GM15510 (cell line): ENCODE data around the gene PNMA8A.

ENCODE experiments used
- POLR2A ChIP-seq: IDR thresholded peaks from 3 replicates; pipeline ENCODE4 v1.6.1; 2011; ENCODE audit warnings: borderline replicate concordance; ENCODE audit not compliant: insufficient read length; ENCODE audit errors: extremely low read depth

Gene PNMA8A

GRCh38 chr19:46460055-46460454, 11.3 kb downstream of the PNMA8A start:
- TF ChIP-seq POLR2A: no peak

- TF ChIP-seq POLR2A: no peak
Observed at GRCh38 chr19:46456930-46457329, 14.4 kb downstream of the PNMA8A start.

GRCh38 chr19:46454244-46454643, 17.1 kb downstream of the PNMA8A start:
- TF ChIP-seq POLR2A: no peak

- no peak for TF ChIP-seq POLR2A
Observed at GRCh38 chr19:46453661-46454060, 17.7 kb downstream of the PNMA8A start.

- no peak for TF ChIP-seq POLR2A
Observed at GRCh38 chr19:46452186-46452585, 19.2 kb downstream of the PNMA8A start.

GRCh38 chr19:46451352-46451751, 20.0 kb downstream of the PNMA8A start:
- no peak for TF ChIP-seq POLR2A

GRCh38 chr19:46450737-46451136, 20.6 kb downstream of the PNMA8A start:
- no peak for TF ChIP-seq POLR2A

- no peak for TF ChIP-seq POLR2A
Observed at GRCh38 chr19:46449228-46449627, 22.1 kb downstream of the PNMA8A start.

GRCh38 chr19:46448601-46449000, 22.8 kb downstream of the PNMA8A start:
- TF ChIP-seq POLR2A: no peak

GRCh38 chr19:46447824-46448223, 23.5 kb downstream of the PNMA8A start:
- no peak for TF ChIP-seq POLR2A

- TF ChIP-seq POLR2A: no peak
Observed at GRCh38 chr19:46447006-46447405, 24.4 kb downstream of the PNMA8A start.

GRCh38 chr19:46446021-46446420, 25.3 kb downstream of the PNMA8A start:
- TF ChIP-seq POLR2A: no peak

- no peak for TF ChIP-seq POLR2A
Observed at GRCh38 chr19:46442808-46443450, 28.4 kb downstream of the PNMA8A start.

- TF ChIP-seq POLR2A: no peak
Observed at GRCh38 chr19:46441866-46442265, 29.5 kb downstream of the PNMA8A start.

- TF ChIP-seq POLR2A: no peak
Observed at GRCh38 chr19:46435009-46435408, 36.4 kb downstream of the PNMA8A start.

GRCh38 chr19:46431824-46432223, 39.5 kb downstream of the PNMA8A start:
- TF ChIP-seq POLR2A: no peak

GRCh38 chr19:46429999-46430398, 41.4 kb downstream of the PNMA8A start:
- TF ChIP-seq POLR2A: no peak

- TF ChIP-seq POLR2A: no peak
Observed at GRCh38 chr19:46428239-46429135, 42.9 kb downstream of the PNMA8A start, which contains the start of gene PNMA8C. PNMA8C (minus strand) TSS chr19:46428936; CDS start chr19:46428359, 577 bp downstream.
